GM19035 (cell line): ENCODE results near the gene CACNG4.
"Not testable (repeated sequence)": the region's sequence is repeated elsewhere in the genome, so short reads cannot be mapped to it uniquely, and the experiment has no call there.

Experiments used
- ATAC-seq: cut with Tn5 transposase; IDR thresholded peaks from one replicate; pipeline ENCODE4 v1.9.1; 2021; ENCODE audit not compliant: unreplicated experiment

The CACNG4 gene

GRCh38 chr17:67041119-67041518 lies 76.6 kb downstream of the CACNG4 start:
- not testable (repeated sequence) for ATAC-seq

- no peak for ATAC-seq
These were observed 77.0 kb downstream of the CACNG4 start for GRCh38 chr17:67041531-67041930.

- ATAC-seq, result no peak
These were observed 77.7 kb downstream of the CACNG4 start for GRCh38 chr17:67041941-67042899.

- no peak for ATAC-seq
These were observed 78.8 kb downstream of the CACNG4 start for GRCh38 chr17:67043283-67043682.

- no peak for ATAC-seq
These were observed 79.7 kb downstream of the CACNG4 start, which contains the start of gene CACNG1 for GRCh38 chr17:67044016-67044772. Gene CACNG1 (plus strand): TSS chr17:67044554. CDS start chr17:67044661, 107 bp downstream.

- ATAC-seq, result no peak
These were observed 80.4 kb downstream of the CACNG4 start for GRCh38 chr17:67044940-67045339.

GRCh38 chr17:67046398-67046797 lies 81.9 kb downstream of the CACNG4 start:
- no peak for ATAC-seq

GRCh38 chr17:67047382-67047781 lies 82.9 kb downstream of the CACNG4 start:
- ATAC-seq, result no peak

GRCh38 chr17:67049025-67049739 lies 84.7 kb downstream of the CACNG4 start:
- ATAC-seq, result no peak

- ATAC-seq, result no peak
These were observed 85.6 kb downstream of the CACNG4 start for GRCh38 chr17:67050066-67050465.

- ATAC-seq, result no peak
These were observed 86.1 kb downstream of the CACNG4 start for GRCh38 chr17:67050471-67051154.

- no peak for ATAC-seq
These were observed 86.6 kb downstream of the CACNG4 start for GRCh38 chr17:67051155-67051538.

- no peak for ATAC-seq
These were observed 87.3 kb downstream of the CACNG4 start for GRCh38 chr17:67051837-67052236.

- no peak for ATAC-seq
These were observed 88.4 kb downstream of the CACNG4 start for GRCh38 chr17:67052720-67053437.

- no peak for ATAC-seq
These were observed 89.0 kb downstream of the CACNG4 start for GRCh38 chr17:67053438-67054000.

GRCh38 chr17:67054011-67054591 lies 89.6 kb downstream of the CACNG4 start:
- ATAC-seq, result no peak

- ATAC-seq, result no peak
These were observed 90.1 kb downstream of the CACNG4 start for GRCh38 chr17:67054608-67055007.

GRCh38 chr17:67055041-67055443 lies 90.5 kb downstream of the CACNG4 start:
- no peak for ATAC-seq
